Fibroblast of upper back skin (primary cell): ENCODE results near the gene SPSB1.

ENCODE experiments used
- DNase-seq: peaks from one replicate; pipeline ENCODE4 v3.0.0-alpha.2; 2013

The SPSB1 gene

DNA sequence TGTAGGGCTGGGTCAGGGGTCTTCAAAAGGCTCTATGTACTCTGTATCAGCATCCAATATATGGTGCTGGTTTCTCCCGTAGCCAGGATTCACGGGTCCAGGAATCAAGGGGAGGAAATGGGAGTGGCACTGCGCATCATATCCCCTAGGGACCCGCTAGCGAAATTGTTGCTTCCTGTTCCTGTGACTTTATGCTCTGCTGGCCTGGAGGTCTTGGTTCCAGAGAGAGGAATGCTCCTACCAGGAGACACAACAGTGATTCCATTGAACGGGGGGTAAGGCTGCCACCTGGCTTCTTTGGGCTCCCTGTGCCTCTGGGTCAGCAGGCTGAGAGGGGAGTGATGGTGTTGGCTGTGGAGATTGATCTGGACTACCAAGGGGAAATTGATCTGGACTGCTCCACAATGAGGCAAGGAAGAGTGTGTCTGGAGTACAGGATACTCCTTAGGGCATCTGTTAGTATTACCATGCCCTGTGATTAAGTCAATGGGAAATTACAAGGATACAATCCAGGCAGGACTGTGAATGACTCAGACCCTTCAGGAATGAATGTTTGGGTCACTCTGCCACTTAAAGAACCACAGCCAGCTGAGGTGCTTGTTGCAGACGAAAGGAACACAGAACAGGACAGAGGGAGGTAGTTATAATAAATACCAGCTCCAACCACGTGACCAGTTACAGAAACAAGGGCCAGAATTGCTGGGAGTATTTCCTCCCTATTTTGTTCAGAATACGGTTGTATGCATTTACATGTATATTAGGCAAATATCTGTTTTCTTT is 10.2 kb downstream of the SPSB1 start:
- peak; percentile 96 for DNase-seq

DNA sequence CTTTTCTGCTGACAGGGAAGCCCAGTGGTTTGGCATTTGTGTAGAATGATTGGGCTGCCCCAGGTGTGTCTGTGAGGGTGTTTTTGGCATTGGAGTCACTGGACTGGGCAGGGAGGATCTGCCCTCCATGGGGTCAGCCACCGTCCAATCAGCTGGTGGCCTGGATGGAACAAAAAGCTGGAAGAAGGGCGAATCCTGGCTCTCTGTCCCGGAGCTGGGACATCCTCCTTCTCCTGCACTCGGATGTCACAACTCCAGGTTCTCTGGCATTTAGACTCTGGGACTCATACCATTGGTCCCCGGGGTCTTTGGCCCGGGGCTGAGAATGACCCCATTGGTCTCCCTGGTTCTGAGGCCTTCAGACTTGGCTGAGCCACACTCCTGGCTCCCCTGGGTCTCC is 11.2 kb downstream of the SPSB1 start:
- no peak for DNase-seq

DNA sequence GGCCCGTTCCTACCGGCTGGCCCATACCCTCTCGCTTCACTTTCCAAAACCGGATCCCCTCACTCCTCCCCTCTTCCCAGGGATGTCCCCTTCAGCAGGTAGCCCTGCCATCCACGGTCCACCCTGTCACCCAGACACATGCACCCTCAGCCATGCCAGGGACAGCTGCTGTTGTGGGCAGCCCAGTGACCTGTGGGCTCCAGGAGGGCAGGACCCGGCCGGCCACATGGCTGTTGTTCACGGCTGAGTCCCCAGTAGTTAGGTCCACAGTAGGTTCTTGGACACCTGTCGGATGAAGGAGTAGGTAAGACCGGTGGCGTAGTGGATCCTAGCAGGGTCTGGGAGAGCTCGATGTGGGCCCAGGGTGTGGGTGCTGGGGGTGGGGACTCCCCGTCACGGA is 12.5 kb downstream of the SPSB1 start:
- no peak for DNase-seq

DNA sequence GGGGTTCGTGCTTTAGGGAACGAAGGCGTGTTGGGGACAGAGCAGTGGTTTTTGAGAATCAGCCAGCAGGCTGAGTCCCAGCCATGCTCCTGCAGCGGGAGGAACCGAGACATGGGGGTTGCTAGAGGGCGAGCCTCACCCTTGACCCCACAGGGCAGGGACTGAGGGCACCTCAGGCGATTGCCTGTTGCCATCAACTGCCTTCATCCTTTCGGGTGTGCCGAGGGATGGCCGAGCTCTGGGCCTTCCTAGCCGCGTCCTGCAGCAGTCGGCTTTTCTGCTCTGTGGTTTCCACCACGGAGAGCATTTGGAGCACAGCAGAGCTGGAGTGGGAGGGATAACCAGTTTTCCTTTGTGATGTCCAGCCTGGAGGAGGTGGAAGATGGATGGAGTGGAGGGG is 13.3 kb downstream of the SPSB1 start:
- DNase-seq, result no peak

DNA sequence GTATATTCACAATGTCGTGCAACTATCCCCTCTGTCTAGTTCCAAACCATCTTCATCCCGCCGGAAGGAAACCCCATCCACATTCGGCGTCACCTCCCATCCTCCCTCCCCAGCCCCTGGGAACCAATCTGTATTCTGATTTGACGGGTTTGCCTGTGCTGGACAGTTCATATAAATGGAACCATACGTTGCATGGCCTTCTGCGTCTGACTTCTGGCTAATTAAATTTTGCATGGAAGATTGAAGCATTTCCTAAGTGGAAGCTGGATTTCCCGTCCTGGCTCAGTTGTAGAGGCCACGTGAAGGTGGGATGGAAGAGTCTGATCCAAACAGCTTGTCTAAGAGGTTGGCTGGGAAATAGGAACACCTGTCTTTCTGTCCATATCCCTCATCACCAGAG is 14.6 kb downstream of the SPSB1 start:
- no peak for DNase-seq

DNA sequence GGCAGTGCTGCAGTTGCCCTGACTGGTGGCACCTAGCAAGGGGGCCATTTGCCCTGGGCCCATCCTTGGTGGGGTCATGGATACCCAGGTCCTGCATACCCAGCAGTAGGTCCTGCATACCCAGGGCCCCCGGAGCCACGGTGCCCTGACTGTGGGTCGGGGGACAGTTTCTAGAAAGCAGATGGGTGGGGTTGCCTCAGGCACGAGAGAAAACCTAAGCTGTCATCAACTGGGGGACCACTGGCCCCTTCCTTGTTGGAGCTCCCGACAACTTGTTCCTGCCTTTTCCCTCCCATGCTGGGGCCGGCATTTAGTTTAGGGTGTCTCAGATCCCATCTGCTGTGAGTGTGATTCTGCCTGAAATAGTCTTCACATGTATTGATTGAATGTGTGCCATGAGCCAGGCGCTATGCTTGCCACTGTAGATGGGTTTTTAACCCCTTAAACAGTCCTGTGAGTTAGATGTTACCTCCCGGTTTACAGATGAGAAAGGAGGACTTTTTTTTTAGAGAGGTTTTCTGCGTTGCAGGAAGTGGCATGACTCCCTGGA is 15.6 kb downstream of the SPSB1 start:
- DNase-seq, result no peak

DNA sequence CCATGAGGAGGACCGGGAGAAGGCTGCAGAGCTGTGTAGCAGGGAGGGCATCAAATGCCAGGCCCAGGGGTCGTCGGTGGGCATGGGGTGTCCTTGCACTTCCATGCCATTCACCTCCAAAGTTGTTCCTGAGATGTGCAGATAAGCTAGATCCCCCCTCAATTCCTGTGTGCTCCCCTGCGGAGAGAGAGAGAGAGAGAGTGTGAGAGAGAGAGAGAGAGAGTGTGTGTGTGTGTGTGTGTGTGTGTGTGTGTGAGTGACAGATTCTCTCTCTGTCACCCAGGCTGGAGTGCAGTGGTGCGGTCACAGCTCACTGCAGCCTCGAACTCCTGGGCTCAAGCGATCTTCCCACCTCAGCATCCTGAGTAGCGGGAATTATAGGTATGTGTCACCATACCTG is 16.4 kb downstream of the SPSB1 start:
- no peak for DNase-seq

DNA sequence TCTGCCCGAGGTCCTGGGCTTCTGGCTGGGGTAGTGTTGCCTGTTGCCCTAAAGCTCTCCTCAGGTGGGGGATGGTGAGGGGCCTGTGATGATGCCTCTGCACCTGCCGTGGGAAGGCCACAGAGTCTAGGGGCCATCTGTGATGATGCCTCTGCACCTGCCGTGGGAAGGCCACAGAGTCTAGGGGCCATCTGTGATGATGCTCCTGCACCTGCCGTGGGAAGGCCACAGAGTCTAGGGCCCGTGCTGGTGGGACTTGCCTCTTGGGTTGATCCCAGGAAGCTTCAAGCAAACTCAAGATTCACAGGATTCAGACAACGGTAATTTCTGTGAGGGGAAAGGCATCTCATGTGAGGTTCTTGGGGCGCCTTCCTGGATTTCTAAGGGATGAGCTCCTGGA is 17.3 kb downstream of the SPSB1 start:
- no peak for DNase-seq

DNA sequence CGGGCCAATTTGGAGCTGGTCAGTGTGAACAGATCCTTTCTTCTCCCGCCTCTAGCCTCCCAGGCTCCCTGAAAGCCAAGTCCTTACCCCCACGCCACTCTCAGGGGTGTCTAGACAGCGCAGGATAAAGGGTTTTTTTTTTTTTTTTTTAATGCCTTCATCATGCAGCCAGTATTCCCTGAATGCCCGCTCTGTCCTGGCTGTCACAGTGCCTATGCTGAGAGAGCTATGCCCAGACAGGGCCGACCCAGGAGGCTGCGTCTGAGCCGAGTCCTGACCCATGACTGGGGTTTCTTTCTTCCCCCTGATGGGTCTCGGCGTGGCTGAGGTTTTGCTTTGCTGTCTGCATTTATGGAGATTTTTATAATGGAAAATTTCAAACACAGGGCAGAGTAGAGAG is 18.3 kb downstream of the SPSB1 start:
- DNase-seq, result no peak

DNA sequence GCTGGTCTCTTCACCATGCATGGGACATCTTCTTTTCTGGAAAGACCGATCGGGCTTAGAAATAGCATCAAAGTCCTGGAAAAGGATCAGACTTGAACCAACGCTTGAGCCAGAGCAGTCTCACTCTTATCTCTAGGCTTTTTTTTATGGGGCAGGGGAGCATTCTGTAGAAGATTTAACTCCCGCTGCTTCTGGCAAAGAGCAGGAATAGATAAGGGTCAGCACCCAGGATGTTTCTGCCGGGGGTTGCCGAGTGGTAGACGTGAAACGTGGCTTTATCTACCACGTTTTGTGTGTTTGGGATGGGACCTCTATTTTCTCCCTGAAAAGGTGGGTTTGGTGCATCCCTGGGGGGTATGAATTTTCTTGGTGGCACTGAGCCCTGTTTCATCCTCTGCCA is 18.8 kb downstream of the SPSB1 start:
- no peak for DNase-seq

DNA sequence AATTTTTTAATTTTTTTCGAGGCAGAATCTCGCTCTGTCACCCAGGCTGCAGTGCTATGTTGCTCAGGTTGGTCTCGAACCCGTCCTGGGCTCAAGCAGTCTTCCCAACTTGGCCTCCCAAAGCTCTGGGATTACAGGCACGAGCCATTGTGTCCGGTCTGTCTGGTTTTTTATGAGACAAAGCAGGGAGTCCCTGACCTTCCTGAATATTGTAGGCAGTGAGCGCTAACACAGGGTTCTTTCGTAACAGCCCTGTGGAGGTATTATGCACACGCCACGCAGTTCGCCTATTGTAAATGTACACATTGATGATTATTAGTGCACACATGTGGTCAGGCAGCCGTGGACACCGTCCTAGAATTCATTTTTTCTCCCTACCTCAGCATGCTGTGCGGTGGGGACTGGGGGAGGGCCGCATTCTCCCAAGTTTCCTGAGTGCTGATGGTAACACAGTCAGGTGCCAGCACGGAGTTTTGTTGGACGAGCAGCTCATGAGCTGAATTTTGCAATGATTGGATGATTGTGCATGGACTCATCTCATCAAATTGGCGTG is 19.6 kb downstream of the SPSB1 start:
- no peak for DNase-seq

DNA sequence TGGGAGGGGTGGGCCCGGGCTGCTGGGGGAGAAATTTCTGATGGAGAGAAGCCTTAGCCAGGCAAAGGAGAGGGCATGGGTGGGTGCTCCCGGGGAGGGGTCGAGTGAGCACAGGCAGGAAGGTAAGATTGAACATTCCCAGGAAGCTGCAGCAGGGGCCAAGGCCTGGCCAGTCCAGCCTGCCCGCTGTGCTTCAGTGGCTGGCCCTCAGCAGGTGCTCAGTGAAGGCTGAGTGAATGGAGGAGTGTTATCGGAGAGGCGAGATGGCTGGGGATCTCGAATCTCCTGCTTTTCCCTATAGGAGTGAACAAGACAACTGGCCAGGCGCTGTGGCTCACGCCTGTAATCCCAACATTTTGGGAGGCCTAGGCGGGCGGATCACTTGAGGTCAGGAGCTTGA is 20.9 kb downstream of the SPSB1 start:
- no peak for DNase-seq

DNA sequence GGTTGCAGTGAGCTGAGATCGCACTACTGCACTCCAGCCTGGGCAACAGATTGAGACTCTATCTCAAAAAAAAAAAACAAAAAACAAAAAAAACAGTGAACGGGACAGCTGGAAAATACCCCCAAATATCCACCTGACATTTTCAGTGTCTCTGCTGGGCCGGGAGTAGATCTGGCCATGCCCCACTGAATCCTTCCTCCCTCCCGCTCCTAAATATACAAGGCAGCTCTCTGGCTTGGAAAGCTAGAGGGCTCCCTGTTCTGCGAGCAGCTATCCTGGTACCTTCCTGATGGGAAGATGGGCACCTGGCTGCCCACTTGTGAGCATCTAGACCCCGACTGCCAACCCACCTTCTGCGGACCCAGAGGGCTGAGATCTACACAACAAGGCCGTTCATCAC is 21.4 kb downstream of the SPSB1 start:
- no peak for DNase-seq

DNA sequence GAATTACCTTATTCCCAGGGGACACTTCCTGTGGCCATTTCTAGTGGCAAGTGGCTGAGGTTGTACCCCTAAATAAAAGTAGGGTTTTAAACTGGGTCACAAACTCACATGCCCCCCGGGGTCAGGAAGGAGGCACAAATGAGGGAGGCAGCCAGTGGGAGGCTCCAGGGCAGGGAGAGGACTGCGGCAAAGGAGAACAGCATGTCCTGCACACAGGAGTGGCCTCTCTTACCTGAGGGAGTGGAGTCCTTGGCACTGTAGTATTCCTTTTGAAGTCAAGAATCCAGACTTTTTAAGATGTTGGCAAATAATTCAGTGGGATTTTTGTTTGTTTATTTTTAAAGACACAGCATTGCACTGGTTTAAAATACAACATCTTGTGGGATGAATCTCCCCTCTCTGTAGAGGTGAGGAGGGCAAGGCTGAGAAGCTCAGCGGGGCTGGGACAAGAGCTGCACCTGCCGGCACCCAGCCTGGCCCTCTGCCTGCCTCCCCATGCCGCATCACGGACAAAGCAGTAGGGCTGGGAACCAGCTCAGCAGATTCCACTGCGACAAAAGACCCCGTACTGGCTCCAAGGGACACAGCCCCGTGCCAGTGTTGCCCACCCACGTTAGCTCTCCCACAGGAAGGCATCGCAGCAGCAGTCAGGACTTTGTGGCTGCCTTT is 22.2 kb downstream of the SPSB1 start:
- DNase-seq, result no peak

DNA sequence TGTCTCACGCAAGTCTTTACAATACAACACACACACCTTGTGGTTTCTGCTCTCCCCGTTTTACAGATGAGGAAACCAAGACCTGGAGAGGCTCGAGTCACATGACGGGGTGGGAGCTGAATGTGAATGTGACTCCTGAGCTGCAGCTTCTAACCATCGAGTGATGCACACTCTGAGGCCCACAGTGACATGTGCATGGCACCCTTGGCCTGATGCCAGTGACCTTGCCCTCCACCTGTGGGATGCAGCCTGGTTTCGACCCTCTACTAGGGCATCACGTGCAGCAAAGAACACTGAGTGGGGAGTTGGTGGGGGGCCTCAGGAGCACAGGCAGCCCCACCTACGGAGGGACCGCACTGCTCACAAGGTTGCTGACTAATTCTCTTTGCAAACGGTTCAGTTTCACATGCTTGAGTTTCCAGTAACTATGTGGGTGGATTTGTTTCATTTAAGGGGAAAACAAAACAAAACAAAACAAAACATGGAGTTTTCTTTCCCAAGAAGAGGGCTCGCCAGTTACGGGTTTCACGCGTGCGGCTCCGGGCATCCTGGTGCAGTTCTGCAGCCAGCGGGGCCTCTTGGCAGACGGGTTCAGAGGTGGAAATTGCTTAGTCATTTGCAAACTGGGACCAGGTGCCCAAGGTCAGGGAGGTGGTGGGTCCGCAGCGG is 22.9 kb downstream of the SPSB1 start:
- no peak for DNase-seq

DNA sequence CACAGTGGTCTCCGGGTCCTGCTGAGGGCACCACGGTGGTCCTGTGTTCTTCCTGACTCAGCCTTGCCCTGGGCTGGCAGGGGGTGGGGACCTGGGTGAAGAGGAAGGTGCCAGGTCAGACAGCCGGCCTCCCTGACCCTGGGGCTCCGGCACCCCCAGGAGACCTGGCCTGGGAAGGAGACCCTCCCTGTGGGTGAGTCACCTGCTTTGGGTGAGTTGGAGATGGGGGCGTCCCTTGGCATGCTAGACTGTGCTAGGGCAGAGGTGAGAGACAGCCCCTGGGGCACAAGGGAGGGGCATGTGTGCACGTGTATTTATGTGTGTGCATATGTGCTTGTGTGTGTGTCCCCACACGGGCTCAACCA is 23.4 kb downstream of the SPSB1 start:
- DNase-seq, result no peak

DNA sequence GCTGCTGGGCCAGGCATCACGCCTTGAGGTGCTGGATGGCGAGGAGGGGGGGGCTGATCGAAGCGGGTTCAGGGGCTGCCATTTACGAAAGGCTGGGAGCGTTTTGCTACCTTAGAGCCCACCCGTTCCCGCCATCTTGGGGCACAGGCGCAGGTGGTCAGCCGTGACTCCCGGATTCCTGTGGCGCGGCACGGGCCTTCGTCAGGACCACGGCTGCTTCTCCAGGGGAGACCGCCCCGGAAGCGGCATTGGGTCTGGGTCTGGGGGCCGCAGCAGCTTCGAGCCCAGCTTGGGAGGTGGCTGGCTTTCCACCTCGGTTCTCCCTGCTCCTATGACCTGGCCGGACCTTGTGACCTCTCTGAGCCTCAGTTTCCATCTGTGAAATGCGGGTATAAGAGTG is 23.8 kb downstream of the SPSB1 start:
- DNase-seq, result no peak

DNA sequence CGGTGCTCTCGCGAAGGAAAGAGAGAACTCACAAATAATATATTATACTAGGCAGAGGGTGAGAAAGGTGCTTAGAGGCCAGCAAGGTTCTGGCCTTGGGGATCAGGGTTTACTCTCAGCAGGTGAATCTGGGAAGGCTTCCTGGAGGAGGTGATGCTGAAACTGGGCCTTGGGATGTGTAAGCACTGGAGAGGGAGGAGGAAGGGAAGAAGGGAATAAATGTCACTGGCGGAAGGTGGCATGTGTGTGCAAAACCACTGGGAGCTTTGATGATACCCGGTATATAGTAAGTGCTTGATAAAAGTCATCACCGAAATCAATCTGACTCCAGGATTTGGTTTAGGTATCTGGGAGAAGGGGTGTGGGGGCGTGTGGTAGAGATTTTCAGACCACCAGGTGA is 24.4 kb downstream of the SPSB1 start:
- DNase-seq, result no peak

DNA sequence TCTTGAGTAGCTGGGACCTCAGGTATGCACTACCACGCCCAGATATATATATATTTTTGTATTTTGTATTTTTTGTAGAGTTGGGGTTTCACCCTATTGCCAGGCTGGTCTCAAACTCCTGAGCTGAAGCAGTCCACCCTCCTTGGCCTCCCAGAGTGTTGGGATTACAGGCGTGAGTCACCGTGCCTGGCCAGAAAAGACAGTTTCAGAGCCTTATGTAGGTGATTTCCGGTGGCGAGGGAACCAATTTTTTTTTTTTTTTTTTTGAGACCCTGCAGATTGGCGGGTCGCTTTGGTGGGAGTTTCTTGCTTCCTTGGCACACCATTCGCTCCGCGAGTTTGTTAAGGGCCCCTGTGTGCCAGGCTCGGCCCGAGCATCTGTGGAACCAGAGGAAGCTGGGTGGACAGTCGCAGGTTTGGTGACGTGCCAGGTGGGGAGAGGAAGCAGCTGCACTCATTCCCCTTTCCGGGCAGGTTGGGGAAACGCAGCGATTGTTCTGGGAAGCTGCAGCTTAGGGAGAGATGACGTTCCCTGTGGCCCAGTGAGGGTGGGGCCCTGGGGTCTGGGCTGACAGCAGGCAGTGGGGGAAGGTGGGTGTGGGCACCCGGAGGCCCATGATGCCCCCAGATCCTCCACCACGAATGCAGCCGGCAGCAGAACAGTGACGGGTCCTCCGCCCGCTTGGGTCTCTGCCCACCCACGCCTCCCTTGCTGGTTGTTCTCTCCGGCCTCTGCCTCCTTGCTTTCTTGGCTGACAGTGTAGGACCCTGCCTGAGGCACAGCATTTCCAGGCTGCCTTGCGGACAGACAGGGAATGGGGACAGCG is 25.1 kb downstream of the SPSB1 start:
- peak; percentile 46 for DNase-seq

DNA sequence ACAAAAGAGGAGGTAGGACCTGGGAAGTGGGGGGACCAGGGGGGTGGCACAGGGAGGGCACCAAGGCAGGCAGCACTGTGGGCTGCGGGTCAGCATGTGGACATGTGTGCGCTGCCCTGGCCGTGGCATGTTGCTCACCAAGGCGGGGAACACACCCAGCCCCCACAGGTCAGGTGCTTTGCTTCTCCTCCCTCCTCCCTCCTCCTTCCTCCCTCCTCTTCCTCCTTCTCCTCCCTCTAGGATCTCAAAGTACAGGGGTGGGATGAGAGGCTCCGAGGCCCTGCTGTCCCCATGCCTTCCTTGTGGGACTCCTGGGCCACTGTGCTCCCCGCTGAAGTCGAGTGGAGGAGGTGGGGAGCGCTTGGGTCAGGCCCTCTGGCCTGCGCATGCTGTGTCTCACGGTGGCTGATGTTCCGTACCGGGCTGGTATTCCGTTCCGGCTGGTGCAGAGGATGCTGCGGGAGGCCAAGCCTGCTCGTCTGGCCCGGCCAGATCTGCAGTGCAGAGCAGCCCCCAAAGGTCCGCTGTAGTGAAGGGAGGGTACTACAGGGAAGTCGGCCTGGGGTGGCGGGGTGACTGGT is 26.6 kb downstream of the SPSB1 start:
- DNase-seq, result no peak

DNA sequence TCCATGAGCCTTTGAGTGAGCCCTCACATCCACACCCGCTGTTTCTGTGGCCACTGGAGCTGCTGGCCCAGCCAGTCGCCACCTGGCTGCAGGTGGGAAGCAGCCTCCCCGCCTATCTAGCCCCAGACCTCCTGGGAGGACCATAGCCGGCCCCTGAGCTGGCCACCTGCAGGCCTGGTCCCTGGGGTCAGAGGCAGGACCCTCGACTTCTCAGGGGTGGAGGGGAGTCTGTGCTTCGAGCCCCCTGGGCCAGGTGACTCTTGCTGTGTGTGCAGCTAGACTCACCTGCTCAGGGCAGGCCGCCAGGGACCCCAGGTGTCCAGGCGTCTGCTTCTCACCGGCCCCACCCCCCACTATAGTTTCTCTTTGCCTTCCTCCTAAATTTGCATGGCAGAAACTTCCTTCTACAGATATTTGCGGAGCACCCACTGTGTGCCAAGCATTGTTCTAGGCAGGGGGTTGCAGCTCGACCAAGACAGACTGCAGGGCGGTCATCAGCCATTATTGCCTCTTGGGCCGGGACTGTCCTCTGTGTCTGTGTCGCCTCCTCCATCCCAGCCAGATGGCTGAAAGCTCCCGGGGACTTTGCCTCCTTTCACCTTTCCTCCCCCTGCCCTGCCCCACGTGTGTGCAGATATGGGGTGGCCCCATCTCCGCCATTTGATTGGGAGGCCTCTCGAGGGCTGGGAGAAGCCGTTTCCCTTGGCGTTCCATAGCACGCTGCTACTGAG is 27.3 kb downstream of the SPSB1 start:
- no peak for DNase-seq
